Type B pancreatic cell (in vitro differentiated cells): ENCODE measurements around the gene MAPK8IP1. TPM values are rescaled to one million over a fixed set of nuclear protein-coding genes. Genes with fewer than 3 reads are reported as not detected.

Source experiments
- DNase-seq: peaks from one replicate; pipeline ENCODE4 v3.0.0; 2021; ENCODE audit warnings: mixed read lengths; ENCODE audit not compliant: unreplicated experiment; ENCODE audit errors: extremely low spot score
- H3K27ac Mint-ChIP-seq: 2 replicates; pipeline ENCODE4 v1.8.0; 2021; ENCODE audit warnings: mild to moderate bottlenecking, mixed read lengths
- H3K27me3 Mint-ChIP-seq: 2 replicates; pipeline ENCODE4 v1.8.0; 2021; ENCODE audit warnings: mixed read lengths
- H3K36me3 Mint-ChIP-seq: 2 replicates; pipeline ENCODE4 v1.8.0; 2021; ENCODE audit warnings: mixed read lengths
- H3K4me1 Mint-ChIP-seq: one replicate; pipeline ENCODE4 v1.8.0; 2021; ENCODE audit warnings: mixed read lengths; ENCODE audit not compliant: unreplicated experiment
- H3K4me3 Mint-ChIP-seq: 2 replicates; pipeline ENCODE4 v1.8.0; 2021; ENCODE audit warnings: mild to moderate bottlenecking, mixed read lengths
- H3K9me3 Mint-ChIP-seq: 2 replicates; pipeline ENCODE4 v1.8.0; 2021; ENCODE audit warnings: mixed read lengths
- CTCF ChIP-seq: fragments of 200-600 bp; sonication (generic); conservative IDR thresholded peaks from 2 replicates; pipeline ENCODE4 v1.5.0; 2021; ENCODE audit warnings: antibody characterized with exemption, mild to moderate bottlenecking
- total RNA-seq: library from RNA; stranded (reverse); gene quantifications from 2 replicates; pipeline ENCODE4 v1.2.1, GENCODE V29; 2021; ENCODE audit warnings: low replicate concordance

The MAPK8IP1 gene
- total RNA-seq, 1 donor from 2014 or later: 23.7 TPM

GRCh38 chr11:45880772-45881570 is 4.5 kb upstream of the MAPK8IP1 start:
- no peaks in the 10 kb centered on the region for H3K9me3 Mint-ChIP-seq
- H3K36me3 Mint-ChIP-seq: peaks cover 9% of the 10 kb centered on the region
- peaks cover 3% of the 10 kb centered on the region for H3K4me1 Mint-ChIP-seq
- no peak overlapping the region for H3K27ac Mint-ChIP-seq
- H3K4me3 Mint-ChIP-seq: no peak overlapping the region
- TF ChIP-seq CTCF: no peak
- no peak for DNase-seq
- H3K27me3 Mint-ChIP-seq: peaks cover 8% of the 10 kb centered on the region

- Mint-ChIP-seq H3K27ac (no peak overlapping the region), H3K4me1 (peaks cover 3% of the 10 kb centered on the region), H3K4me3 (no peak overlapping the region), H3K36me3 (peaks cover 9% of the 10 kb centered on the region), H3K27me3 (peaks cover 8% of the 10 kb centered on the region), H3K9me3 (no peaks in the 10 kb centered on the region)
- no peak for TF ChIP-seq CTCF
- DNase-seq: no peak
These were observed 3.6 kb upstream of the MAPK8IP1 start for GRCh38 chr11:45881708-45882368.

- Mint-ChIP-seq H3K9me3 (no peaks in the 10 kb centered on the region), H3K4me3 (peak overlapping the region; percentile 83), H3K36me3 (peaks cover 9% of the 10 kb centered on the region), H3K27ac (no peak overlapping the region), H3K4me1 (peaks cover 3% of the 10 kb centered on the region), H3K27me3 (peaks cover 14% of the 10 kb centered on the region)
- DNase-seq: no peak
- TF ChIP-seq CTCF: no peak
These were observed 760 bp upstream of the MAPK8IP1 start for GRCh38 chr11:45884596-45885185.

- TF ChIP-seq CTCF: no peak
- H3K36me3 Mint-ChIP-seq: peaks cover 4% of the 10 kb centered on the region
- peaks cover 14% of the 10 kb centered on the region for H3K27me3 Mint-ChIP-seq
- peaks cover 3% of the 10 kb centered on the region for H3K4me1 Mint-ChIP-seq
- H3K9me3 Mint-ChIP-seq: no peaks in the 10 kb centered on the region
- no peak overlapping the region for H3K27ac Mint-ChIP-seq
- no peak for DNase-seq
- H3K4me3 Mint-ChIP-seq: peak overlapping the region; percentile 63
These were observed 670 bp downstream of the MAPK8IP1 start for GRCh38 chr11:45885921-45886721.

GRCh38 chr11:45886816-45887520 is 1.5 kb downstream of the MAPK8IP1 start:
- peak overlapping the region; percentile 63 for H3K4me3 Mint-ChIP-seq
- peaks cover 4% of the 10 kb centered on the region for H3K36me3 Mint-ChIP-seq
- H3K9me3 Mint-ChIP-seq: no peaks in the 10 kb centered on the region
- peaks cover 14% of the 10 kb centered on the region for H3K27me3 Mint-ChIP-seq
- no peak for TF ChIP-seq CTCF
- DNase-seq: no peak
- H3K27ac Mint-ChIP-seq: no peak overlapping the region
- peaks cover 3% of the 10 kb centered on the region for H3K4me1 Mint-ChIP-seq
